Common myeloid progenitor, CD34-positive (primary cell): ENCODE results near the gene CMTM8.
A peak's percentile ranks its signal among the peaks of the same experiment; 100 is the strongest.
"Not testable (repeated sequence)": the region's sequence is repeated elsewhere in the genome, so short reads cannot be mapped to it uniquely, and the experiment has no call there.

Experiments used
- CTCF ChIA-PET: fragments of 350-600 bp; sonication (Branson Sonifier 250); formaldehyde crosslinking; loops from one replicate; lab custom pipeline; 2021; ENCODE audit warnings: antibody characterized with exemption; lab: Charles Lee
- POLR2A ChIA-PET: fragments of 350-600 bp; sonication (Branson Sonifier 250); formaldehyde crosslinking; loops from one replicate; lab custom pipeline; 2021; ENCODE audit warnings: antibody characterized with exemption; lab: Charles Lee
- DNase-seq, 3 donors: peaks; one replicate each; pipeline versions ENCODE4 v3.0.0 to v3.0.0-alpha.2; 2013
- H3K27ac ChIP-seq, 2 experiments: 1 replicate in 1 of 2; 2 replicates in 1 of 2; pipeline ENCODE4 v1.7.0; 2013; ENCODE audit warnings: inconsistent platforms in 2 of 2, low read length in 2 of 2, mild to moderate bottlenecking in 2 of 2, low read depth in 1 of 2, moderate library complexity in 1 of 2; ENCODE audit not compliant: severe bottlenecking in 2 of 2, insufficient read depth in 1 of 2, poor library complexity in 1 of 2
- H3K27me3 ChIP-seq, 5 experiments: replicated peaks in 2 of 5; 1 replicate in 3 of 5; 2 replicates in 2 of 5; pipeline versions ENCODE4 v1.6.1 to v1.7.0; 2013; ENCODE audit warnings: low read length in 4 of 5, mild to moderate bottlenecking in 2 of 5, moderate library complexity in 2 of 5, inconsistent platforms in 1 of 5; ENCODE audit not compliant: insufficient read depth in 5 of 5, control insufficient read depth in 4 of 5
- H3K36me3 ChIP-seq, 4 experiments: 1 replicate in 2 of 4; 2 replicates in 2 of 4; pipeline versions ENCODE4 v1.6.1 to v1.7.0; 2013; ENCODE audit warnings: low read length in 3 of 4, control low read depth in 1 of 4, mild to moderate bottlenecking in 1 of 4; ENCODE audit not compliant: control insufficient read depth in 4 of 4, insufficient read depth in 4 of 4
- H3K4me1 ChIP-seq, 4 experiments: 1 replicate in 3 of 4; 2 replicates in 1 of 4; pipeline versions ENCODE4 v1.6.1 to v1.7.1; 2013; ENCODE audit warnings: low read length in 3 of 4, mild to moderate bottlenecking in 3 of 4, control low read depth in 1 of 4, inconsistent platforms in 1 of 4, moderate library complexity in 1 of 4; ENCODE audit not compliant: control insufficient read depth in 4 of 4, insufficient read depth in 4 of 4; ENCODE audit errors: control extremely low read depth in 1 of 4
- H3K4me3 ChIP-seq, 7 experiments: 1 replicate in 4 of 7; 2 replicates in 3 of 7; pipeline versions ENCODE4 v1.5.1 to v1.7.0; 2013; ENCODE audit warnings: mild to moderate bottlenecking in 7 of 7, low read length in 6 of 7, moderate library complexity in 6 of 7, inconsistent platforms in 2 of 7, low read depth in 2 of 7, control low read depth in 1 of 7; ENCODE audit not compliant: insufficient read depth in 4 of 7, control insufficient read depth in 1 of 7; ENCODE audit errors: extremely low read depth in 1 of 7
- H3K9me3 ChIP-seq, 5 experiments: 1 replicate in 4 of 5; 2 replicates in 1 of 5; pipeline versions ENCODE4 v1.6.1 to v1.7.1; 2013; ENCODE audit warnings: low read length in 4 of 5, mild to moderate bottlenecking in 2 of 5, inconsistent platforms in 1 of 5, low read depth in 1 of 5, moderate library complexity in 1 of 5; ENCODE audit not compliant: control insufficient read depth in 4 of 5, insufficient read depth in 2 of 5; ENCODE audit errors: control extremely low read depth in 1 of 5
- WGBS: methylation state at CpG from one replicate; pipeline ENCODE4 v1.1.5; 2013; ENCODE audit not compliant: insufficient coverage; 5-methylcytosine and 5-hydroxymethylcytosine counted together

The CMTM8 gene

DNA sequence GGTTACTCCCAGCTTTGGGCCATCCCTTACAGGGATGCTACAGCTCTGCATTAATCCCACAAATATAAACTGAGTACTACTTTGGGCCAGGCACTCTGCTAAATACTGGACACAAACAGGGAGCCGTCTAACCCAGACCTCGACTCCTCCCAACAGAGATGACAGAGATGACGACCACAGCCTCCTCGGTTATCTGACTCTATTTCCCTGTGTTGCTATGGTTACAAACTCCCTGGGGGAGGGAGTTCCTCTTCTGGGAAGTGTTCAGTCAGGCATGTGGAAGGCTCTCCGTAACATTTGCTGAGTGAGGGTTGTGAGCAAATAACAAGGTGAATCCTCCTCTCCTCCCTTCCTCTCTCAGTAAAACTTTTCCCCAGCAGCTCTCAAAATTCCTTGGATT lies 146.5 kb downstream of the CMTM8 start:
- ChIA-PET CTCF (interaction anchor here (1.1 kb wide), 1 partner anchor 9 kb away, joined by 3 read pairs; no protein-coding TSS in a partner anchor), POLR2A (no interaction called here)
- no peaks in the 10 kb centered on the region for H3K27me3 ChIP-seq
- WGBS = no CpG with 5 or more reads among the region's 5 CpGs
- no peaks in the 10 kb centered on the region for H3K36me3 ChIP-seq
- H3K4me1 ChIP-seq = peaks cover 0 to 8% (median 3%) of the 10 kb centered on the region in 4 experiments
- no peak overlapping the region for H3K4me3 ChIP-seq
- DNase-seq = peak; percentile 39 to 73 (median 73)
- no peak overlapping the region for H3K27ac ChIP-seq
- no peaks in the 10 kb centered on the region for H3K9me3 ChIP-seq

- H3K27me3 ChIP-seq = no peaks in the 10 kb centered on the region
- H3K9me3 ChIP-seq = no peaks in the 10 kb centered on the region
- 93% methylated on average over 2 of the region's 2 CpGs for WGBS
- H3K36me3 ChIP-seq = no peaks in the 10 kb centered on the region
- no peak overlapping the region for H3K27ac ChIP-seq
- ChIA-PET CTCF (interaction anchor here (1.0 to 3.2 kb wide), 5 partner anchors 11 to 81 kb away, joined by 3 to 19 read pairs (median 4); no protein-coding TSS in a partner anchor), POLR2A (no interaction called here)
- peaks cover 5 to 17% (median 11%) of the 10 kb centered on the region in 4 experiments for H3K4me1 ChIP-seq
- no peak for DNase-seq
- no peak overlapping the region for H3K4me3 ChIP-seq
Observed at GRCh38 chr3:32387512-32387911, 149.0 kb downstream of the CMTM8 start.

DNA sequence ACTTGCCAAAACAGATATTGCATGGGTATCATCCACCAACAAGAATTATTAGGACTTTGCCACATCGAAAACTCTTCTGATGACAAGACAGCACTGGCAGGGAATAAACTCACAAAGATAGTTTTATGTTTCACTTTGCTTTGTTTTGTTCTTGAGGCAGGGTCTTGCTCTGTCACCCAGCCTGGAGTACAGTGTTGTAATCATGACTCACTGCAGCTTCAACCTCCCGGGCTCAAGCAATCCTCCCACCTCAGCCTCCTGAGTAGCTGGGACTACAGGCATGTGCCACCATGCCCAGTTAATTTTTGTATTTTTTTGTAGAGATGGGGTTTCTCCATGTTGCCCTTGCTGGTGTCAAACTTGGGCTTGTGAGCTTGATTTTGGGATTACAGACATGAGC lies 151.1 kb downstream of the CMTM8 start:
- H3K27ac ChIP-seq, H3K4me3 ChIP-seq, H3K36me3 ChIP-seq, H3K9me3 ChIP-seq, H3K27me3 ChIP-seq, POLR2A ChIA-PET: not testable (repeated sequence)
- DNase-seq = peak in 1 of 3 donors; percentile 44
- CTCF ChIA-PET = interaction anchor here (1.3 to 2.8 kb wide), 3 partner anchors 15 to 71 kb away, joined by 3 to 15 read pairs (median 6); no protein-coding TSS in a partner anchor
- peaks cover 5 to 29% (median 21%) of the 10 kb centered on the region in 4 experiments for H3K4me1 ChIP-seq
- no CpG with 5 or more reads among the region's 2 CpGs for WGBS

DNA sequence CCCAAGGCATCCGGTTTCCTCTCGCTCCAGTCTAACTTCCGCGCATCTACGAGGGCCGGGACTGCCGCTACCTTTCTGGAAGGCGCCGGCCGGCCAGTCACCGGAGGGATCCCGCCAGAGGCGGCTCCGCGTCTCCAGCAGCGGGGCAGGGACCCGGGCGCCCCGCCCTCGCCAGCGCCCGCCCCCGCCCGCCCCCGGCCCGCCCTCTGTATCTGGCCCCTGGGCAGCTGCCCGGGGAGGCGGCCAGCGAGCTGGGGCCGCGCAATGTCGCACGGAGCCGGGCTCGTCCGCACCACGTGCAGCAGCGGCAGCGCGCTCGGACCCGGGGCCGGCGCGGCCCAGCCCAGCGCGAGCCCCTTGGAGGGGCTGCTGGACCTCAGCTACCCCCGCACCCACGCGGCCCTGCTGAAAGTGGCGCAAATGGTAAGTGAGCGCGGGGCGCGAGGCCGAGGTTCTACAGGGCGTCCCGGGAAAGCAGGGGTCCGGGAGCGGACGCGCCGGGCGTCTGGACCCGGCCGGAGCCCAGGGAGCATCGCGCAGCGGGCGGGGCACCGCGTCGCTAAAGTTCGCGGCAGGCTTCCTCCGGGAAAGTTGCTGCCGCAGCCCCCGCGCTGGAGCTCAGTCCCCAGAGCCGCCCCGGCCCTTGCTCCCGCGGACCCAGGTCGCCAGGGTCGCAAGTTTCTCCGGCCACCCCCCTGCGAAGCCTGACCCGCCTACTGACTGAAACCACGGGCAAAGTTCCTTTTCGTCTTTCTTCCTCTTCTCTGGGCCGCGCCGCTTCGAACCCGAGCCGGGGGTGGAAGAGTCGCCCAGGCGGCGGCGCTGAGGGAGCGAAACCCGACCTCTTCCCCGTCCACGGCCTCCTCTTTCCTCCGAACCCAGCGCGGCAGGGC lies 153.4 kb downstream of the CMTM8 start, which contains the start of gene CMTM7:
Gene CMTM7 (plus strand): TSS at position 211 of the 893 bp plus-strand sequence. CDS start 54 bp downstream, at position 265.
- Histone ChIP-seq H3K27ac (peak within 1 kb of the TSS in 1 of 2 experiments; percentile 74), H3K4me1 (peaks cover 5 to 44% (median 23%) of the 10 kb centered on the region in 4 experiments), H3K4me3 (peak within 1 kb of the TSS; percentile 75 to 90 (median 86)), H3K27me3 (no peaks in the 10 kb centered on the region), H3K36me3 (peaks cover 0 to 10% (median 0%) of the 10 kb centered on the region in 4 experiments), H3K9me3 (no peaks in the 10 kb centered on the region)
- DNase-seq = peak in 2 of 3 donors; percentile 51 to 59
- POLR2A ChIA-PET = no interaction called here
- CTCF ChIA-PET = interaction anchor here (0.9 to 2.8 kb wide), 6 partner anchors 9 to 76 kb away, joined by 3 to 18 read pairs (median 3); no protein-coding TSS in a partner anchor
- 0% methylated on average over 100 of the region's 107 CpGs for WGBS

- peaks cover 0 to 11% (median 0%) of the 10 kb centered on the region in 4 experiments for H3K36me3 ChIP-seq
- POLR2A ChIA-PET = no interaction called here
Observed at GRCh38 chr3:32392536-32393302, 154.2 kb downstream of the CMTM8 start.

GRCh38 chr3:32395496-32395895 lies 157.0 kb downstream of the CMTM8 start:
- H3K27me3 ChIP-seq = no peaks in the 10 kb centered on the region
- H3K27ac ChIP-seq = no peak overlapping the region
- ChIA-PET POLR2A (no interaction called here), CTCF (interaction anchor here (0.7 to 8.3 kb wide), 11 partner anchors 8 to 251 kb away, joined by 3 to 132 read pairs (median 4); no protein-coding TSS in a partner anchor)
- no peak overlapping the region for H3K4me3 ChIP-seq
- peaks cover 11 to 75% (median 43%) of the 10 kb centered on the region in 4 experiments for H3K4me1 ChIP-seq
- peaks cover 0 to 14% (median 0%) of the 10 kb centered on the region in 4 experiments for H3K36me3 ChIP-seq
- WGBS = no CpG with 5 or more reads among the region's 2 CpGs
- no peaks in the 10 kb centered on the region for H3K9me3 ChIP-seq
- no peak for DNase-seq

More at GRCh38 chr3:32392536-32393302, 154.2 kb downstream of the CMTM8 start:
- Histone ChIP-seq H3K27ac (peak overlapping the region in 1 of 2 experiments; percentile 74), H3K27me3 (no peaks in the 10 kb centered on the region), H3K9me3 (no peaks in the 10 kb centered on the region), H3K4me1 (peaks cover 5 to 47% (median 24%) of the 10 kb centered on the region in 4 experiments), H3K4me3 (peak overlapping the region; percentile 75 to 90 (median 86))
- peak in 2 of 3 donors; percentile 57 to 67 for DNase-seq
- WGBS = 26% methylated on average over 13 of the region's 18 CpGs
- CTCF ChIA-PET = interaction anchor here (0.9 to 2.8 kb wide), 3 partner anchors 18 to 75 kb away, joined by 3 to 18 read pairs (median 15); no protein-coding TSS in a partner anchor
